NCI-H526 treated with DMSO at 0.1 percent for 48 hours (cell line): ENCODE measurements around the gene IFNL2.
"Not testable (repeated sequence)": the region's sequence is repeated elsewhere in the genome, so short reads cannot be mapped to it uniquely, and the experiment has no call there.

Source experiments
- DNase-seq: peaks from one replicate; lab custom pipeline; 2025; lab: John Stamatoyannopoulos, UW

IFNL2 gene

DNA sequence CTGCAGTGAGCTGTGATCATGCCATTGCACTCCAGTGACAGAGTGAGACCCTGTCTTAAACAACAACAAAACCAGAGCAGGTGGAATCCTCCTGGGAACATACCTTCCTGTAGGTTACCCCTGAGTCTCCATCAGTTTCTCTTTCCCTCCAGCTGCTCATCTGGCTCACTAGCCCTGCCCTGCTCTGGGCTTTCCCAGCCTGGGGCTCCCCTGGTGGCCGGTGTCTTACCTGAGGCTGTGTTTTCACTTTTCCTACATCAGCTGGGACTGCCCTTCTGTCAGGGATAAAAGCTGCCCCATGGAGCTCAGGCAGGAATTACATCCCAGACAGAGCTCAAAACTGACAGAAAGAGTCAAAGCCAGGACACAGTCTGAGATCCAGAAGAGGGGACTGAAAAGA is at the start of gene IFNL2:
TSS of gene IFNL2 (plus strand) at position 312 of the 400 bp plus-strand sequence. CDS start 173 bp downstream, outside the sequence.
- not testable (repeated sequence) for DNase-seq

DNA sequence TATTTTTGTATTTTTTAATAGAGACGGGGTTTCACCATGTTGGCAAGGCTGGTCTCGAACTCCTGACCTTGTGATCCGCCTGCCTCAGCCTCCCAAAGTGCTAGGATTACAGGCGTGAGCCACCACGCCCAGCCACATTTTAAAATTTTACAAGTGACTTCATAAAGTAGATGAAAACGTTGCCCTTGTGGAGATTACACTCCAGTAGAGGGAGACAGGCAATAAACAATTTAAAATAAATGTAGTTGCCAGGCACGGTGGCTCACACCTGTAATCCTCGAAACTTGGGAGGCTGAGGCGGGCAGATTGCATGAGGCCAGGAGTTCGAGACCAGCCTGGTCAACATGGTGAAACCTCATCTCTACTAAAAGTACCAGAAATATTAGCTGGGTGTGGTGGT is 49.1 kb upstream of the IFNL2 start:
- not testable (repeated sequence) for DNase-seq

DNA sequence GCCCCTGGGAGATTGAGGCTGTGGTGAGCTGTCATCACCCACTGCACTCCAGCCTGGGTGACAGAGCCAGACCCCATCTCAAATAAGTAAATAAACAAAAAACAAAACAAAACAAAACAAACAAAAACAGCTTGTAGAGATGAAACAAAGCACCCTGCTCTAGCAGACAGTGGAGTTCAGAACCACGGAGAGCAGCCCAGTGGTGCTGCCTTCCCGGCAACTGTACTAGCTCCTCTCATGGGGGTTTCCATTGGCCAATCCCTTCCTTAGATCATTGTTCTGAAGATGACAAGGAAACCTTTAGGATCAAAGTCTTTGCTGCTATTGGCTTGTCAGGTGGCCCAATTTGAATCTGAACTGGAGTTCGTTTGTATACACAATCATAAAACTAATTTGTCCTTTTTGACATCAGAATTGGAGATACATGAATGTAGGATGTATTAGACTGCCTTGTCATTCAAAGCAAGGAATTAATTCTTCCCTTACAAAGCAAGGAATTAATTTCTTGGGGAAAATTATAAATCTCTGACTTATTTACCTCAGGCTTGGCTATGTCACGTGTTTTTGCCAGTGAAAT is 44.4 kb upstream of the IFNL2 start:
- DNase-seq, result no peak

DNA sequence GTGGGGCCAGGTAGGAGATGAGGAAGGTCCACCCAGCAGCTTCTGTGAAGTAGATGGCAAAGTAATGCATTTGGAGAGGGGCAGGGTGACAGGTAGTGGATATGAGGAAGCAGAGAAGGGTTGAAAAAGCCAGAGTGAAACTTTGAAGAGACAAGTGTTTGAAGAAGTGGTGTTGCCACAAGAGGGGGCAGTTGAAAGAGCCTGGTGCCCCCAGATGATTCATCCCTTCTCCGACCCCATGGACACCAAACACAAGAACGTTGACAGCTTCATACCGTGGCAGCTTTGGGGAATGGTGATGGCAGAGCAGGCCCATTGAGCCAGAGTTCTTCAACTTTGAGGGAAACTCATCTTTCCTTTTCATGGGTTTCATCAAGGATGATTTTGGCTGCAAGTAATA is 43.3 kb upstream of the IFNL2 start:
- DNase-seq, result no peak

DNA sequence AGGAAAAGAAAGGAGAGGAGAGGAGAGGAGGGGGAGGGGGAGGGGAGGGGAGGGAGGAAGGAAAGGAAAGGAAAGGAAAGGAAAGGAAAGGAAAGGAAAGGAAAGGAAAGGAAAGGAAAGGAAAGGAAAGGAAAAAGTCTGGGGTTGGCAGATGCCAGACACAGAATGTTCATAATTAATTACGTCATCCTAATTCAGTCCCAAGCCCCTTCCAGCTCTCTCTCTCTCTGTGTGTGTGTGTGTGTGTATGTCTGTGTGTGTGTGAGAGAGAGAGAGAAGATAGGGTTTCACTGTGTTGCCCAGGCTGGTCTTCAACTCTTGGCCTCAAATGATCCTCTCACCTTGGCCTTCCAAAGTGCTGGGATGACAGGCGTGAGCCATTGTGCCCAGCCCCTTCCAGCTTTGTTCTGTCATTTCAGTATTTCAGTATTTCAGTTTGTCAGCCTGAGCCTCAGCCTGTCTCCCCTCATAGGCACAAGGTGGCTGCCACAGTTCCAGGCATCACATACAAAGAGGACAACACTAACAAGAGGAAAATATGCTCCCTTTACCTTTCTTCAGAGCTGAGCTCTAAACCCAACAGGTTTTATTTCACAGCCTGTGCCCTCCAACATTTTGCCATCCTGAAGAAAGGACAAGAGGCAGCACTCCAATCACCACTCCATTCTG is 38.0 kb upstream of the IFNL2 start:
- no peak for DNase-seq

DNA sequence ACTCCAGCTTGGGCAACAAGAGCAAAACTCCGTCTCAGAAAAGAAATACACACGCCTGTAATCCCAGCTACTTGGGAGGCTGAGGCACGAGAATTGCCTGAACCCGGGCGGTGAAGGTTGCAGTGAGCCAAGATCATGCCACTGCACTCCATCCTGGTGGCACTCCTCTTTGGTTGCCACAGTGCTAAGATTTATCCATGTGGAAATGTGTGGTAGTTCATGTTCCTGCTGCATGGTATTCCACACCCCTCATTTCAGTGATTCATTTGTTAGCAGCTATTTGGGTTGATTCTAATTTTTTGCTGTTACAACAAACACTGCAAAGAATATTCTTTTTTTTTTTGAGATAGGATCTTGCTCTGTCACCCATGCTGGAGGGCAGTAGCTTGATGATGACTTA is 35.5 kb upstream of the IFNL2 start:
- no peak for DNase-seq

DNA sequence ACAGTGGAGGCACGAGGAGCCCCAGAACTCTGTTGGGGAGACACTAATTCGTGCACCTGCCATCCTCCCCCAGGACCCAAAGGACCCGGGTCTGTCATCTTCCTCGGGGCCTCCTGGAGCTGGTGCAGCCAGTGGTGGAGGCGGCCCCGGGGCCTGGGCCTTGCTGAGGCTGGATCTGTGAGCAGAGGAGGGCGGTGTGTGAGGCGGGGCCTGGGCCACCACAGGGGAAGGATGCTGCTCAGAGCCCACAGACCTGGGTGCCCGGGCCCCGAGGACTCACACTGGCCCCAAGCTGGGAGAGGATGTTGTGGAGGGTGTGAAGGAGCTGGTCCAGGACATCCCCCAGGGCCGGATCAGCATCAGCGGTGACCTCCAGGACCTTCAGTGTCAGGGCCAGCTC is 31.7 kb upstream of the IFNL2 start:
- DNase-seq, result no peak

DNA sequence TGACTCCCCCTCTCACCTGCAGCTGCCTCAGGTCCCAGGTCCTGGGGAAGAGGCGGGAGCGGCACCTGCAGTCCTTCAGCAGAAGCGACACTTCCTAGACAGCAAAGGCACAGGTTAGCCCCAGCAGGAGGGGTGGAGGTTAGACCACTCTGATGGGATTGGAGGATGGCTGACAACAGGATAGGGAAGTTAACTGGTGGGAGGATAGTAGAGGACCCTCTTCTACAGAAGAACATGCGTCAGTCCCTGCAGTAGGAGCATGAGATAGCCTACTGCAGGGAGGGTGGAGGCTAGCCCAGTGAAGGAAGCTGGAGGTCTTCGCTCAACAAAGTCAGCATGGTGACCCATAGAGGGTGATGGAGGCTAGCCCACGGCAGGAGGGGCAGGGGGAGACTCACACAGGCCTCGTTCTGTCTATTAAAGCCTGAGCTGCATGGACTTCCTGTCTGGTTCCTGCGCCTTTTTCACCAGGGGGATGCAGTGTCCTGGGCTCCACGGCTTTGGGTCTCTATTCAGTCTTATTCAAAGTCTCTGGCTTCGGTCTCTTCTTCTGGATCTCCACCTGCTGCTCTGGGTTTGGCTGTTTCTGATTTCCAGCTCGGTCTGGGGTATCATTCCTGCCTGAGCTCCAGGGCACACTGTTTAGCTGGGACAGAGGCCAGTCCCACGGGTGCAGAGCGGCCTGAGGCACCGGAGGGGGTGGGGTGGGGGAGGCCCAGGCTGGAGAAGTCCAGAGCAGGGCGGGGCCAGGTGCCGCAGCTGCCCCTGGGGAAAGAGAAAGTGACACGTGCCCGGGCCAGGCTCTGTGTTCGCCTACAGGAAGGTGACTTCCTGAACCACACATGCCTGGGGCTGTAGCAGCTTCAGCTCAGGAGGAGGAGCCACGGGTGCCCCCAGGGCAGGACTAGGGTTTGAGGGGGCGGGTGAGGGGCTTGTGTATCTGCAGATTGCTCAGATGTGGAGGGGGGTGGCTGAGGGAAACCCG is 30.7 kb upstream of the IFNL2 start:
- peak; percentile 51 for DNase-seq

DNA sequence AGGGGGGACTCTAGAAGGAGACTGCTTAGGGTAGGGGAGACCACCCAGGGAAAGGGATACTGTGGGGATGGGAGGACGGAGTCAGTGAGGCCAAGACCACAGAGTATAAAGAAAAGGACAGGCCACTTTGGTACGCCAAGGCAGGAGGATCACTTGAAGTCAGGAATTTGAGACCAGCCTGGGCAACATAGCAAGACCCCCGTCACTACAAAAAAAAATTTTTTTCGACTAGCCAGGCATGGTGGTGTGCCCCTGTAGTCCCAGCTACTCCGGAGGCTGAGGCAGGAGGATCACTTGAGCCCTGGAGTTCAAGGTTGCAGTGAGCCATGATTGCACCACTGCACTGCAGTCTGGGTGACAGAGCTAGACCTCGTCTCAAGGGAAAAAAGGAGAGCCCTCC is 30.0 kb upstream of the IFNL2 start:
- no peak for DNase-seq

DNA sequence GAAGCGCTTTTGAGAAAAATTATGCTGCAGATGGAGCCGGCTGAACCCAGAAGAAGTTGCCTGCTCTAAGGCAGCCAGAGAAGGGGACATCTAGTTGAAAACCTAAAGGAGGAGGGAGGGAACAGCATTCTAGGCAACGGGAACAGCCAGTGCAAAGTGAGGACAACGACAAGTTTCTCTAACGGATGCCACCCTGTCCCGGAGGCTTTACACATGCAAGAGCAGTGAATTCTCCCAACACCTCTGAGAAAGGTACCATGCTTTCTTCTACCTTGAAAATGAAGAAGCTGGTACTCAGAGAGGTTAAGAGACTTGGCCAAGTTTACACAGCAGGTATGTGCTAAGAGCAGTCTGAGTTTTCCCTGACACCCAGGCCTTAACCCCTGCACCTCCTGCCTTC is 29.3 kb upstream of the IFNL2 start:
- DNase-seq, result no peak

DNA sequence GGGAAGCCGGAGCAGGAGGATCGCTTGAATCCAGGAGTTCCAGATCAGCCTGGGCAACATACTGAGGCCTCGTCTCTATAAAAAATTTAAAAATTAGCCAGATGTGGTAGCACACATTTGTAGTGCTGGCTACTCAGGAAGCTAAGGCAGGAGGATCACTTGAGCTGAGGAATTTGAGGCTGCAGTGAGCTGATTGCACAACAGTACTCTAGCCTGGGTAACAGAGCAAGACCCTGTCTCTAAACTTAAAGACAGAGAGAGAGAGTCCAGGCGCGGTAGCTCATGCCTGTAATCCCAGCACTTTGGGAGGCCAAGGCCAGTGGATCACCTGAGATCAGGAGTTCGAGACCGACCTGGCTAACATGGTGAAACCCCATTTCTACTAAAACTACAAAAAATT is 27.8 kb upstream of the IFNL2 start:
- no peak for DNase-seq

DNA sequence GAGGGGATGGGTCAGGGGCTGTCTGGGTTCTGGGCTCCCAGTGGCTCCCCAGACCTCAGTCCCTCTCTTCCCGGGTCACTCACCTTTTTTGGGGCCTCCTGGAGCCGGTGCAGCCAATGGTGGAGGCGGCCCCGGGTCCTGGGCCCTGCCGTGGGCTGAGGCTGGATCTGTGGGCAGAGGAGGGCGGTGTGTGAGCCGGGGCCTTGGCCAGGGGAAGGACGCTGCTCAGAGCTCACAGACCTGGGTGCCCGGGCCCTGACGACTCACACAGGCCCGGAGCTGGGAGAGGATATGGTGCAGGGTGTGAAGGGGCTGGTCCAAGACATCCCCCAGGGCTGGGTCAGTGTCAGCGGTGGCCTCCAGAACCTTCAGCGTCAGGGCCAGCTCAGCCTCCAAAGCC is 24.5 kb upstream of the IFNL2 start:
- not testable (repeated sequence) for DNase-seq

DNA sequence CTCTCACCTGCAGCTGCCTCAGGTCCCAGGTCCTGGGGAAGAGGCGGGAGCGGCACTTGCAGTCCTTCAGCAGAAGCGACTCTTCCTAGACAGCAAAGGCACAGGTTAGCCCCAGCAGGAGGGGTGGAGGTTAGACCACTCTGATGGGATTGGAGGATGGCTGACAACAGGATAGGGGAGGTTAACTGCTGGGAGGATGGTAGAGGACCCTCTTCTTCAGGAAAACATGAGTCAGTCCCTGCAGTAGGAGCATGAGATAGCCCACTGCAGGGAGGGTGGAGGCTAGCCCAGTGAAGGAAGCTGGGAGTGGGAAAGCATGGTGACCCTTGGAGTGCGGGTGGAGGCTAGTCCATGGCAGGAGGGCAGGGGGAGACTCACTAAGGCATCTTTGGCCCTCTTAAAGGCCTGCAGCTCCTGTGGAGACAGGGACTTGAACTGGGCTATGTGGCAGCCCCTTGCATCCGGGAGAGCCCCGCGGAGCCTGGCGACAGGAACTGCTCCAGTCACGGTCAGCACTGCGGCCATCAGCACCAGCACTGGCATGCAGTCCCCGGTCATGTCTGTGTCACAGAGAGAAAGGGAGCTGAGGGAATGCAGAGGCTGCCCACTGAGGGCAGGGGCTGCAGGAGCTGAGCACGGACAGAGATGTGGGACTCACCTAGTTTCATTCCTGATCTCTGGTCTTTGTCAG is 23.6 kb upstream of the IFNL2 start, which contains the start of gene IFNL3:
TSS of gene IFNL3 (minus strand) at position 597 of the 691 bp plus-strand sequence. CDS start at position 558, 39 bp downstream.
- DNase-seq, result not testable (repeated sequence)

DNA sequence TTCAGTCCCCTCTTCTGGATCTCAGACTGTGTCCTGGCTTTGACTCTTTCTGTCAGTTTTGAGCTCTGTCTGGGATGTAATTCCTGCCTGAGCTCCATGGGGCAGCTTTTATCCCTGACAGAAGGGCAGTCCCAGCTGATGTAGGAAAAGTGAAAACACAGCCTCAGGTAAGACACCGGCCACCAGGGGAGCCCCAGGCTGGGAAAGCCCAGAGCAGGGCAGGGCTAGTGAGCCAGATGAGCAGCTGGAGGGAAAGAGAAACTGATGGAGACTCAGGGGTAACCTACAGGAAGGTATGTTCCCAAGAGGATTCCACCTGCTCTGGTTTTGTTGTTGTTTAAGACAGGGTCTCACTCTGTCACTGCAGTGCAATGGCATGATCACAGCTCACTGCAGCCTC is 23.0 kb upstream of the IFNL2 start:
- not testable (repeated sequence) for DNase-seq

DNA sequence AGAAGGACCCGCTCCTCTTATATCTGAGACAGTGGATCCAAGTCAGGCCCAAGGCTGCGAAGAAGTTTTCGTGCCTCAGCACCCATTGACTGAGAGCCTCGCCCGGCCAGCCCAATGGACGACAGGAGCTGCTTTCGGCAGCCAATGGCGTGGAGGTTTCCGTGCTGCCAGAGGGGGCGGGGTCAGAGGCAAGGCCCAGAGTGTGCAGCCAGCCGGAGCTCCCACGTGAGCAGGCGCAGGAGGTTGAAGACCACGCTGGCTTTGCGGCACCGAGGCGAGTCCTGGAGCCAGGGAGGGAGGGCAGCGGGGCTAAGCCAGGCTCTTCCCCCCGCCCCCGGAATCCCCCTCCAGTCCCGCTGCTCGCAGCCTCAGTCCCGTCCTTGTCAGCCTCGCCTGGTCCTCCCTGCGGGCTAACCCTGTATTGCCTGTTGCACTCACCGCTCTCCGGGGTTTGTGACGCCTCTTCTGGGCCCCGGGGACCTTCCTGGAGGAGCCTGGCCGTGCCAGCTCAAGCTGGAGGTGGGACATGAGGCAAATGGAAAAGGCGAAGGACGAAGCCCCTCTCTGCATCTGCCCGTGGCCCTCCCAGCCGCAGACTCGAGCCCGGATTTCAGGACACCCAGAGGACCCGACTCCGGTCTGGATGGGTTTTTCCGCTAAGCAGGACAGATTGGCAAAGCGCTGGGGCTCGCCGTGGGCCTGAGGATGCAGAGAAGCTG is 21.1 kb upstream of the IFNL2 start:
- peak; percentile 4 for DNase-seq

DNA sequence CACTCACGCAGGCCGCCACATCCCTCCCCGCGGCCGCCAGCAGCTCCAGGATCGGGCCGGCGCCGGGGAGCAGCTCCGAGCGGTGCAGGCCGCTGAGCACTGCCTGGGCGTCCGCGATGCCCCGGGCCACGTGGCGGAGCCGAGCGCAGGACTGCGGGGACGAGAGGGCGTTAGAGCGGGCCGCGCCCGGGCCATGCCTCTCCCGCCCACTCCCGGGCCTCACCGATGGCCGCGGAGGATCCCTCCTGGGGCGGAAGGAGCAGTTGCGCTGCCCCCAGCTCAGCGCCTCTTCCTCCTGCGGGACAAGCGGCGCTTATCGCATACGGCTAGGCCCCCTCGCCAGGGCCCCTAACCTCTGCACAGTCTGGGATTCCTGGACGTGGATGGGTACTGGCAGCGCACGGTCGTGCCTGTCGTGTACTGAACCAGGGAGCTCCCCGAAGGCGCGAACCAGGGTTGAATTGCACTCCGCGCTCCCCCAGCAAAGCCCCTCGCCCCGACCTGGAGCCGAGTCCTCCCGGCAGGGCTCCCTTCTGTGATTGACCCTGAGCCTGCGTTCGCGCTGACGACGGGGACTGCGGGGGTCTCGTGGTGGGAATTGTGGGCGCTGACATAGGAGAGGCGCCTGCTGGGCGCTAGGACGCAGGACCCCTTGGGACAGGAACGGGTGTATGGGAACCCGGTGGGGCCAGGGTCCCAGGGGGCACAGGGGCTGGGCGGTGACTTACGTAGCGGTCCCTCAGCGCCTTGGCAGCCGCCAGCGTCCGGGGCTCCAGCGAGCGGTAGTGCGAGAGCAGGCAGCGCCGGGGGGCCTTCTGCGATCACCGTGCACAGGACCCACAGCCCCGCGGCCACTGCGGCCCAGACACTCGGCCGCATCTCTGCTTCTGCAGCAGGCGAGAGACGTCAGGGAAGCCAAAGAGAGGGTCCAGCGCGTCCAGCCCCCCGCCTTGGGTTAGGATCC is 20.2 kb upstream of the IFNL2 start:
- no peak for DNase-seq

DNA sequence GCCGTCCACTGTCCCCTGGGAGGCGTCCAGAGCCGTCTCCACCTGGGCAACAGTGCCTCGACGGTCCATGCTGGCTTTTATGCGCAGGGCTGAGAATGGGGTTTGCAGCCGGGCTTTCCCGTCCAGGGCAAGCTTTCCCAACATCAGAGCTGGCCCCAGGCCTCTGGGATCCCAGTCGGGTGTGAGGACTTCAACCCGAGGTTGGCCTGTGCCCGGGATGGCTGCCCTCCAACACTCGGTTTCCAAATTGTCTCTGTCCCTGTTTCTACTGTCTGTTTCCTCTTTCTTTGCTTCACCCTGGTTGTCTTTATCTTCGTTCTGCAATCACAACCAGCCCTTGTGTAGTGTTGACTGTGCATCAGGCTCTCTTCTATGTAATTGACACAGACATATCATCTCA is 19.4 kb upstream of the IFNL2 start, which contains the start of gene IFNL4:
TSS of gene IFNL4 (minus strand) at position 51 of the 400 bp plus-strand sequence.
- DNase-seq, result no peak

DNA sequence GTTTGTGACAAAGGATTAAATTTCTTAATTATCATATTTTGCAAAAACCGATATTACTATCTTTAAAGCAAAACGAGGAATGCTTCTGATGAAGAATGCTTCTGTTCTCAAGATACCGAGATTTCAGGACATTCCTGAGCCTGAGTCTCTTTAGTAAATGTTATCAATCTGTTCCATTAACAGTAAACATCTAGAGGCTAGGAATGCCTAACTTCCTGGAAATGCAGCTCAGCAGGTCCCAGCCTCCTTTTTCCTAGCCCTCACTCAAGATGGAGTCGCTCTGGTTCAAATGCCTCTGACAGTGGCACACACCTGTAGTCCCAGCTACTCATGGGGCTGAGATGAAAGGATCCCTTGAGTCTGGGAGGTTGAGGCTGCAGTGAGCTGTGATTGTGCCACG is 17.1 kb upstream of the IFNL2 start:
- DNase-seq, result no peak

DNA sequence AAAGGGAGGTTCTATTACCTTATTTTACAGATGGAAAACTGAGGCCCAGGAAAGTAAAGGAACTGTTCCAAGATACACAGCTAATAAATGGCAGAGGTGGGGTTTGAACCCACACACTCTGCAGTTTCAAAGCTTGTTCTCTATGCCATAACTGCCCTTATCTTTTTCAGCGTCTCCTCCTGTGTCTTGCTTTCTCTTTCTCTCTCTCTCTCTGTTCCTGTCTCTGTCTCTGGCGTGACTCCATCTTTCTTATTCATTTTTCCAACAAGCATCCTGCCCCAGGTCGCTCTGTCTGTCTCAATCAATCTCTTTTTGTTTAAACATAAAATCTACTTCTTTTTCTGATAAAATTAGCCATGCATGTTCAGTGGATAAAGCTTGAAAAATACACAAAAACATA is 16.4 kb upstream of the IFNL2 start:
- no peak for DNase-seq

DNA sequence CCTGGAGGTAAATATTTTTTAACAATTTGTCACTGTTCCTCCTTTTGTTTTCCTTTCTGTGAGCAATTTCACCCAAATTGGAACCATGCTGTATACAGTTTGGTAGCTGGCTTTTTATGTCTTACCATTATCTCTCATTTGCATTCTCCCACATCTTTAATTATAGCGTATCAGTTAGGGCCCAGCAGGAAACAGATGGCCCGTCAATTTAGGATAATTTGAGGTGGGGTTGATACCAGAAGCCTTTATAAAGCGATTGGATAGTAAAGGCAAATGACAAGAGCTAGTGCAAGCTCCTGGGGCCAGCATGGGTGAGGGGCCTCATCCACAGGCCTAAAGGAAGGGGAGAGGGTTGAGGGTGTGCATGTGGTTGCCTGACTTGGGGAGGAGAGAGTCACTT is 15.7 kb upstream of the IFNL2 start:
- peak; percentile 30 for DNase-seq
